Parathyroid adenoma (tissue), 2 donors: ENCODE data around the gene PER2.

Source experiments
- H2AFZ ChIP-seq: fragments of 300-600 bp; sonication (generic); one replicate; pipeline ENCODE4 v1.7.0; 2017; ENCODE audit warnings: antibody characterized with exemption, mild to moderate bottlenecking
- H3K27ac ChIP-seq: fragments of 300-600 bp; sonication (generic); one replicate; pipeline ENCODE4 v1.7.0; 2017
- H3K27me3 ChIP-seq: fragments of 300-600 bp; sonication (generic); one replicate; pipeline ENCODE4 v1.7.0; 2017; ENCODE audit warnings: low read length; ENCODE audit not compliant: control insufficient read depth, insufficient read depth
- H3K36me3 ChIP-seq: fragments of 300-600 bp; sonication (generic); one replicate; pipeline ENCODE4 v1.7.0; 2017; ENCODE audit warnings: low read length; ENCODE audit not compliant: control insufficient read depth, insufficient read depth
- H3K4me1 ChIP-seq: fragments of 300-600 bp; sonication (generic); one replicate; pipeline ENCODE4 v1.7.0; 2017; ENCODE audit warnings: control low read depth
- H3K4me2 ChIP-seq: fragments of 300-600 bp; sonication (generic); one replicate; pipeline ENCODE4 v1.7.0; 2017; ENCODE audit warnings: low read length
- H3K4me3 ChIP-seq: fragments of 300-600 bp; sonication (generic); one replicate; pipeline ENCODE4 v1.7.0; 2017; ENCODE audit warnings: low read depth, low read length
- H3K79me2 ChIP-seq: fragments of 300-600 bp; sonication (generic); one replicate; pipeline ENCODE4 v1.7.0; 2017; ENCODE audit warnings: control low read depth
- H3K9ac ChIP-seq: fragments of 300-600 bp; sonication (generic); one replicate; pipeline ENCODE4 v1.7.0; 2017; ENCODE audit warnings: mild to moderate bottlenecking
- H3K9me3 ChIP-seq: fragments of 300-600 bp; sonication (generic); one replicate; pipeline ENCODE4 v1.7.0; 2017; ENCODE audit warnings: low read length; ENCODE audit not compliant: control insufficient read depth
- TF ChIP-seq, protein P1 (sequence below): fragments of 300-600 bp; sonication (generic); IDR thresholded peaks from one replicate; pipeline ENCODE4 v1.7.0; 2017; ENCODE audit warnings: antibody characterized with exemption, mild to moderate bottlenecking
- donor health status: primary hyperparathyroidism.

The PER2 gene

GRCh38 chr2:238269741-238270140, 18.7 kb downstream of the PER2 start:
- Histone ChIP-seq H3K36me3 (no peaks in the 10 kb centered on the region), H3K4me2 (no peak overlapping the region), H3K27ac (no peak overlapping the region), H3K79me2 (no peaks in the 10 kb centered on the region), H3K27me3 (no peaks in the 10 kb centered on the region), H3K9me3 (no peaks in the 10 kb centered on the region), H3K4me3 (no peak overlapping the region), H3K4me1 (no peaks in the 10 kb centered on the region), H2AFZ (no peak overlapping the region), H3K9ac (no peak overlapping the region)
- TF ChIP-seq, protein P1, sequence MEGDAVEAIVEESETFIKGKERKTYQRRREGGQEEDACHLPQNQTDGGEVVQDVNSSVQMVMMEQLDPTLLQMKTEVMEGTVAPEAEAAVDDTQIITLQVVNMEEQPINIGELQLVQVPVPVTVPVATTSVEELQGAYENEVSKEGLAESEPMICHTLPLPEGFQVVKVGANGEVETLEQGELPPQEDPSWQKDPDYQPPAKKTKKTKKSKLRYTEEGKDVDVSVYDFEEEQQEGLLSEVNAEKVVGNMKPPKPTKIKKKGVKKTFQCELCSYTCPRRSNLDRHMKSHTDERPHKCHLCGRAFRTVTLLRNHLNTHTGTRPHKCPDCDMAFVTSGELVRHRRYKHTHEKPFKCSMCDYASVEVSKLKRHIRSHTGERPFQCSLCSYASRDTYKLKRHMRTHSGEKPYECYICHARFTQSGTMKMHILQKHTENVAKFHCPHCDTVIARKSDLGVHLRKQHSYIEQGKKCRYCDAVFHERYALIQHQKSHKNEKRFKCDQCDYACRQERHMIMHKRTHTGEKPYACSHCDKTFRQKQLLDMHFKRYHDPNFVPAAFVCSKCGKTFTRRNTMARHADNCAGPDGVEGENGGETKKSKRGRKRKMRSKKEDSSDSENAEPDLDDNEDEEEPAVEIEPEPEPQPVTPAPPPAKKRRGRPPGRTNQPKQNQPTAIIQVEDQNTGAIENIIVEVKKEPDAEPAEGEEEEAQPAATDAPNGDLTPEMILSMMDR: no peak

- H3K4me2 ChIP-seq: no peak overlapping the region
- H3K27me3 ChIP-seq: no peaks in the 10 kb centered on the region
- no peaks in the 10 kb centered on the region for H3K36me3 ChIP-seq
- H3K4me3 ChIP-seq: no peak overlapping the region
- H2AFZ ChIP-seq: no peak overlapping the region
- no peak overlapping the region for H3K27ac ChIP-seq
- H3K9me3 ChIP-seq: no peaks in the 10 kb centered on the region
- no peaks in the 10 kb centered on the region for H3K79me2 ChIP-seq
- TF ChIP-seq, protein P1: no peak
- no peak overlapping the region for H3K9ac ChIP-seq
- H3K4me1 ChIP-seq: peaks cover 2% of the 10 kb centered on the region
These were observed 20.3 kb downstream of the PER2 start for GRCh38 chr2:238267884-238268680.

- H3K36me3 ChIP-seq: no peaks in the 10 kb centered on the region
- TF ChIP-seq, protein P1: no peak
These were observed 21.1 kb downstream of the PER2 start for GRCh38 chr2:238267341-238267710.

DNA sequence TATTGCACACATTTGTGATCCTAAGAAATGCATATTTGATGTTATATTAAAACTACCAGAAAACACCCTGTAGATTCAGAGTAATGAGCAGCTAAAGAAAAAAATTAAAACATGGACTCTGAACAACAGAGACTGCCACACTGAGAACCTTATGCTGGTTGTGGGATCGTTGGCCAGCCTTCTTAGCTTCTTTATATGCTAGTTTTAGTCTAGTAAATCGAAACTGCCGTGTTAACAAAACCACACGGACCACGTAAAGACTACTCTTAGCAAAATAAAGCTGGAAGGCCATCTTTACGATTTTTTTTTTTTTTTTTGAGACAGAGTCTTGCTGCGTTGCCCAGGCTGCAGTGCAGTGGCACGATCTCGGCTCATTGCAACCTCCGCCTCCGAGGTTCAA, 22.8 kb downstream of the PER2 start:
- Histone ChIP-seq H3K79me2 (no peaks in the 10 kb centered on the region), H3K36me3 (no peaks in the 10 kb centered on the region), H3K4me1 (peaks cover 9% of the 10 kb centered on the region), H3K9me3 (no peaks in the 10 kb centered on the region), H3K9ac (no peak overlapping the region), H3K27ac (no peak overlapping the region), H2AFZ (no peak overlapping the region), H3K4me3 (no peak overlapping the region), H3K4me2 (no peak overlapping the region), H3K27me3 (no peaks in the 10 kb centered on the region)
- TF ChIP-seq, protein P1: no peak

More at GRCh38 chr2:238267341-238267710, 21.1 kb downstream of the PER2 start:
- Histone ChIP-seq H3K9ac (no peak overlapping the region), H3K4me1 (peaks cover 2% of the 10 kb centered on the region), H3K4me2 (no peak overlapping the region), H3K27me3 (no peaks in the 10 kb centered on the region), H3K79me2 (no peaks in the 10 kb centered on the region), H2AFZ (no peak overlapping the region), H3K4me3 (no peak overlapping the region), H3K27ac (no peak overlapping the region), H3K9me3 (no peaks in the 10 kb centered on the region)

GRCh38 chr2:238264072-238264460, 24.3 kb downstream of the PER2 start:
- no peak overlapping the region for H3K4me2 ChIP-seq
- H3K9ac ChIP-seq: no peak overlapping the region
- H3K9me3 ChIP-seq: no peaks in the 10 kb centered on the region
- H3K27ac ChIP-seq: no peak overlapping the region
- H3K27me3 ChIP-seq: no peaks in the 10 kb centered on the region
- H3K79me2 ChIP-seq: no peaks in the 10 kb centered on the region
- peaks cover 12% of the 10 kb centered on the region for H3K4me1 ChIP-seq
- no peak overlapping the region for H2AFZ ChIP-seq
- TF ChIP-seq, protein P1: no peak
- no peak overlapping the region for H3K4me3 ChIP-seq
- no peaks in the 10 kb centered on the region for H3K36me3 ChIP-seq
